GM19023 (cell line): ENCODE data around the gene GCC2.
"Not testable (repeated sequence)": the region's sequence is repeated elsewhere in the genome, so short reads cannot be mapped to it uniquely, and the experiment has no call there.

Source experiments
- ATAC-seq: cut with Tn5 transposase; IDR thresholded peaks from one replicate; pipeline ENCODE4 v1.9.1; 2021; ENCODE audit warnings: mild to moderate bottlenecking, moderate library complexity; ENCODE audit not compliant: unreplicated experiment

The GCC2 gene

DNA sequence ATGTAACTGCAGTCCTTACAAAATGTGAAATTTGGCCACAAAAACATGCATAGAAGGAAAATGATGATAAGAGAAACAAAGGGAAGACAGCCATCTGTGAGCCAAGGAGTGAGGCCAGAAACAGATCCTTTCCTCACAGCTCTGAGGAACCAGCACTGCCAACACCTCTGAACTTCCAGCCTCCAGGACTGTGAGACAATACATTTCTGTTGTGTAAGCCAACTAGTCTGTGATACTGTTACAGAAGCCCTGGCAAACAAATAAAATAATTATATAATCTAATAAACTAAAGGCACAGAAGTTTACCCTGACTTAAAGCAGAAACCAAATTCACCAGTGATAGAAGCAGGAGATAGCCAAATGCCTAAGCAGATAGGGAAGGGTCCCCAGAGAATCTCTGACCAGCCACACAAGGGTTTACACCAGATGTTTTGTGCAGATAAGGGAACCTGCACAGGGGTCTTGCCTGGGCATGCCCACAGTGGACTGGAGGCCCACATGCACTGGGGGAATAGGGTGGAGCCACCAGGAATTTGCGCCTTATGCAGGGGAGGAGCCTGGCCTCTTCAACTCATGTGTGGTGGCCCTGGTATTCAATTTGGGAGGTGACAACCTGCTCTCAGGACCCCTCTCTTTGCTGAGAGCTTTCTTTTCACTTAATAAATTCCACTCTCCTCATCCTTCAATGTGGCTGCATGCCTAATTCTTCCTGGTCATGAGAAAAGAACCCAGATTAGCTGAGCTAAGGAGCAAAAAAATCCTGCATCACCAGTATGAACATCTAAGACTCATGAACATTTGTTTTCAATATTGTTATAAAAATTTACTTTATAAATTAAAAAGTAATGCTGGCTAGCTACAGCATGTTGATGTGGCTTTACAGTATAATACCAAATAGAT lies 3.8 kb upstream of the GCC2 start:
- no peak for ATAC-seq

GRCh38 chr2:108446703-108447102 lies 2.3 kb upstream of the GCC2 start:
- no peak for ATAC-seq

DNA sequence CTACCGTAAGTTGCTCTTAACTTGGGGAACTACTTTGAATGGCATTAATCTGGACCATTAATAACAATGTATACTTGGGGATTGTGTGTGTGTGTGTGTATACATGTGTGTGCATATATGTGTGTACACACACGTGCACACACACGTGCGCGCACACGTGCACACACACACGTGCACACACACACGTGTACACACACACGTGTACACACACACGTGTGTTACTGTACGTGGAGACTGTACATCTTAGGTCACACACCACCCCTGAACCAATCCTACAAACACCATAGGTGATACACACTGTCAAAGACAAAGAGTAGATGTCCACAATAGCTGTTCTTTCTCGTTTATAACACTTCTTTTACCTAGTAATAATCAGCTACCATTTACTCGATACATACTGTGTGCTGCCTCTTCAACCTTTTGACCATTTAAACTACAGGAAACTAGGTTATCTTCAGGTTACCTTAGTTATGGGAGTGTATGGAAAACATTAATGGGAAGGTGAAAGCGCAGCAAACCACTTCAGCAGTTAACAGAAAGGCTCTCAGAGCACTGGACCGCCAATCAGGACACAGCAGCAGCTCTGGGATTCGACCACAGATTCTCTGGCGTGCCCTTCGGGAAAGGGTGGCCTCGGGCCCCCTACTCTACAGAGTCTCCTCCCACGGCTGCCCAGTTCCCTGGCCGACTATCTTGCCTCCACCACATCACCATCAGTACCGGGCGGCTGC lies 894 bp upstream of the GCC2 start:
- no peak for ATAC-seq

GRCh38 chr2:108449410-108450130 lies 564 bp downstream of the GCC2 start:
- peak; percentile 43 for ATAC-seq

- no peak for ATAC-seq
These were observed 1.9 kb downstream of the GCC2 start for GRCh38 chr2:108450863-108451262.

DNA sequence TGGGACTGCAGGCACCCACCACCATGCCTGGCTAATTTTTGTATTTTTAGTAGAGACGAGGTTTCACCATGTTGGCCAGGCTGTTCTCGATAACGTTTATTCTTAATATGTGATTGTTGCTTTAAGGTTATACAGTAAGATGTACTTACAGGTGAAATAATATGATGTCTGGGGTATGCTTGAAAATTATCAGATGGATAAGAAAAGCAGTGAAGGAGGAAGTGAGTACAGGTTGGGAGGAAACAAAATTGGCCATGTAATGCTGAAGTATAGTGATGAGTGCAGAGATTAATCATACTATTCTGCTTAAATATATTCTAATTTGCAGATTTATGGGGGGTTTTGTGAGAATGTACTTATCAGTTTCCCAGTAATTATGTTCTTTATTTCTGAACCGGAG lies 3.0 kb downstream of the GCC2 start:
- no peak for ATAC-seq

GRCh38 chr2:108453530-108453929 lies 4.5 kb downstream of the GCC2 start:
- not testable (repeated sequence) for ATAC-seq

DNA sequence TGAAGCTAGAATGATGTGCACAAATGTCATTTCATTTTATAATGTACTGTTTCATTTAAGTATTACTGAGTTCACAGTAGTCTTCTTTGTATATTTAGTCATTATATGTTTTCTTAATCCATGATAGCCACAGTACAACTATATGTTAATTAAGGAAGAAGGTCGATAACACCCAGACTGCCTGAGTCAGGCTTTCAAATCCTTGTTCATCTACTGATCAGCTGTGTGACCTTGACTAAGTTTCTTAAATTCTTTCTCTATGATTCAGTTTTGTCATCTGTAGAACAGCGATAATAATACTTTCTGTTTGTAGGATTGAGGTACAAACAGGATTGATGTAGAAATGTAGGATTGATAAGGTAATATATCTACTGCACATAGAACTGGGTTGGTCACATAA lies 5.4 kb downstream of the GCC2 start:
- no peak for ATAC-seq

DNA sequence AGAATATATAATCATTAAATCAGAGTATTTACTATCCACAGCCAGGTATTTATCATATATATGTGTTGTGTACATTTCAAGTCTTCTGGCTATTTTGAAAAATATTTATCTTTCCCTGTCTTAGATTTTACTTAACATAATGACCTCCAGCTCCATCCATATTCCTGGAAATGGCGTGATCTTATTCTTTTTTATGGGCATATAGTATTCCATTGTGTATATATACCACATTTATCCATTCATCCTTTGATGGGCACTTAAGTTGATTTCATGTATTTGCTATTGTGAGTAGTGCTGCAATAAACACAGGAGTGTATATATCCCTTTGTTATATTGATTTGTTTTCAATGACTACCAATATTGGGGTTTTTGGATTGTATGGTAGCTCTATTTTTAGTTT lies 6.6 kb downstream of the GCC2 start:
- ATAC-seq: no peak

- ATAC-seq: no peak
These were observed 9.1 kb downstream of the GCC2 start for GRCh38 chr2:108458082-108458481.

- no peak for ATAC-seq
These were observed 10.4 kb downstream of the GCC2 start for GRCh38 chr2:108459441-108459840.

DNA sequence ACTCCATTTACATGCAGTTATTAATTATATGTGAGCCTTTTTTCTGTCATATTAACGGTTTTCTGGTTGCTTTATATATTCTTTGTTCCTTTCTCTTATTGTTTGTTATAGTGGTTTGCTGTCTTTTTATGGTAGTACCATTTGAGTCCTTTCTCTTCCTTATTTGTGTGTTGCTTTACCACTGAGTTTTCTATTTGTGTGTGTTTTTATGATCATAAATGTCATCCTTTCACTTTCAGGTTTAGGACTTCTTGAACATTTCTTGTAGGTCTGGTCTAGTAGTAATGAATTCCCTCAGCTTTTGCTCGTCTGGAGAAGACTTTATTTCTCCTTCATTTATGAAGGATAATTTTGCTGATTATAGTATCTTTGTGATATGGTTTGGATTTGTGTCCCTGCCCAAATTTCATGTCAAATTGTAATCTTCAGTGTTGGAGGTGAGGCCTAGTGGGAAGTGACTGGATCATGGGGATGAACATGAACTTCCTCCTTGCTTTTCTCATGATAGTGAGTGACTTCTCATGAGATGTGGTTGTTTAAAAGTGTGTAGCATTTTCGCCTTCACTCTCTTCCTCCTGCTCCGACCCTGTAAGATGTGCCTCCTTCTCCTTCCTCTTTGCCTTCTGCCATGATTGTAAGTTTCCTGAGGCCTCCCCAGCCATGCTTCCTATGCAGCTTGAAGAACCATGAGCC lies 11.5 kb downstream of the GCC2 start:
- ATAC-seq: peak; percentile 85

DNA sequence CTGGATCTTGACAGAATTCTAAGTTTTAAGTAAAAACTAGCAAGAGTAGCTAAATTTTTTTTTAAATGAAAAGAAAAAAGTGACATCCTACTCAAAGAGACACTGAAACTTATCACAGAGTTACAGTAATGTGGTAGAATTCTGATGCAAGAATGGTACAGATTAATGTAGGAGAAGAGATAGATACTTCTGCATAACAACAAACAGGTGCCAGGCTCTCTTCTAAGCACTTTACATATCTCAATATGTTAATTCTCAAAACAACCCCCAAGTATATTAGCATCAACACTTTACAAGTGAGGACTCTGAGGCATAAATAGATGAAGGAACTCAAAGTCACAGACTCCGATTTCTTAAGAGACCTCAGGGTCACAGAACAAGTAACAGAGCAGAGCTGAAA lies 28.1 kb downstream of the GCC2 start:
- no peak for ATAC-seq

GRCh38 chr2:108485253-108485652 lies 36.2 kb downstream of the GCC2 start:
- ATAC-seq: no peak

GRCh38 chr2:108490506-108491122 lies 41.6 kb downstream of the GCC2 start:
- ATAC-seq: no peak

DNA sequence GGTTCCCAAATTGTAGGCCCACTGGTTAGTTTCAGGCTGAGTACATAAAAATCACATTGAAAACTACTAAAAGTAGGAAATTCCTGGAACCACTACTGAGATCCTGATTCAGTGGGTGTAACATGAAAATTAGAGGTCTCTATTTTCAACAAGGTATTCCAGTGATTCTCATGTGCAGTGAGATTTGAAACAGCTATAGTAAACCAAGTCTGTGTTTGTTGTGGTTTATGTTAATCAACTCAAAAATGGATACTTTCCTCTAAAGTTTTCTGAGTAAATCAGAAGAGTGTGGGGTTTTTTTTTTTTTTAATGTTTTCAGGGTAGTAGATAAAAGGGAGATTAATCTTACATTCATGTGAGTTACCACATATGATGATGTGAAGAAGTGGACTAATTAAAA lies 42.8 kb downstream of the GCC2 start:
- no peak for ATAC-seq

GRCh38 chr2:108492364-108492763 lies 43.4 kb downstream of the GCC2 start:
- no peak for ATAC-seq

DNA sequence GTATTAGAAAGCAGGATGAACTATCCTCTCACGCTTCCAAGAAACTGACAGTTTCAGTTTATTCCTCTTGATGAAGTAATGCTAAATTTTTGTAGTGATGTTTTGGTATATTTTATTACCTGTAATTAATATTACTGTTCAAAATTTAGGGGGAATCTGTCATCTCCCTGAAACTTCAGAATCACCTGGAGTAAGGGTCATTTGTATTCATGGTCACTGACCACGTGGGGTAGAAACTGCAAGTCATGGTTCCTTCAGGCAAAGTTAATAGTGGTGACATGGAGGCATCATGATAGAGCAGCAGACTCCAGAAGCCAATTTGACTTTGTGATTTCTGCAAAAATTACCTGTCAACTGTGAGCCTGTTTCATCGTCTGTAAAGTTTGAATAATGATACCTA lies 47.2 kb downstream of the GCC2 start:
- not testable (repeated sequence) for ATAC-seq

- not testable (repeated sequence) for ATAC-seq
These were observed 58.6 kb downstream of the GCC2 start for GRCh38 chr2:108507620-108508019.

DNA sequence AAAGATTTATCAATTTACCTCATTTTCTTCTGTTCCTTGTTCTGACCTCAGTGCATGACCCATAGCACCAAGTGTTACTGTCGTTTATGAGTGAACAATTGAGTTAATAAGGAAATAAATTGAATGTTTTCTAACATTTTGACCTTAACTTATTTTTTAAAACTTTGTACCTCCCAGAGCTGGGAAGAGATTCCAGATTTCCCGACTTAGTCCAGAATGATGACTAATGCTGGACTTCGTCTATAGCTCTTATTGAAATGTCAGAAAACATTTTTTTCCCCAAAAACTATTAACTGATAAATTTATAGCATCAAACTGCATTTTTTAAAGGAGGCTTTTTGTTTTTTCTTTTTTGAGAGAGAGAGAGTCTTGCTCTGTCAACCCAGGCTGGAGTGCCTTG lies 63.4 kb downstream of the GCC2 start:
- not testable (repeated sequence) for ATAC-seq
